DMS153 treated with DMSO at 0.1 percent for 48 hours (cell line): ENCODE results near the gene TOR3A.

ENCODE experiments used
- DNase-seq: peaks from one replicate; lab custom pipeline; 2025; ENCODE audit not compliant: unreplicated experiment; lab: John Stamatoyannopoulos, UW

The TOR3A gene

GRCh38 chr1:179145521-179145920, 63.7 kb downstream of the TOR3A start:
- no peak for DNase-seq
